H1 (cell line): Measurements from ENCODE around the gene COBLL1. TPM values are rescaled to one million over a fixed set of nuclear protein-coding genes. Genes with fewer than 3 reads are reported as not detected.

ENCODE experiments used
- CTCF ChIA-PET: fragments of 300-600 bp; sonication (Branson Sonifier 250); formaldehyde crosslinking; loops from one replicate; lab custom pipeline; 2021; ENCODE audit not compliant: partially characterized antibody; lab: Charles Lee
- POLR2A ChIA-PET: fragments of 300-600 bp; sonication (Branson Sonifier 250); formaldehyde crosslinking; loops from one replicate; lab custom pipeline; 2021; ENCODE audit warnings: inconsistent platforms; ENCODE audit not compliant: partially characterized antibody; lab: Charles Lee
- DNase-seq, 2 experiments: peaks; one replicate each; pipeline versions ENCODE4 v3.0.0 to v3.0.0-alpha.2; 2010 to 2022; ENCODE audit warnings: low spot score in 2 of 2, low read depth in 1 of 2, mixed read lengths in 1 of 2
- FAIRE-seq: peaks from 2 replicates; lab custom pipeline; 2011; peaks lifted over from hg19 to GRCh38; lab: Jason Lieb, UNC
- H2AFZ ChIP-seq: 2 replicates; pipeline ENCODE4 v1.8.1; 2012; ENCODE audit warnings: low read length, inconsistent platforms
- H2AK5ac ChIP-seq: 2 replicates; pipeline ENCODE4 v1.6.1; 2013; ENCODE audit warnings: low read depth, low read length
- H2BK120ac ChIP-seq: replicated peaks from 2 replicates; pipeline ENCODE3; 2013; ENCODE audit warnings: low read depth, low read length, inconsistent platforms
- H2BK12ac ChIP-seq: 2 replicates; pipeline ENCODE4 v1.6.1; 2013; ENCODE audit warnings: low read depth, low read length
- H2BK15ac ChIP-seq: 2 replicates; pipeline ENCODE4 v1.6.1; 2013; ENCODE audit warnings: low read length
- H2BK20ac ChIP-seq: 2 replicates; pipeline ENCODE4 v1.6.1; 2013; ENCODE audit warnings: low read length
- H2BK5ac ChIP-seq: 2 replicates; pipeline ENCODE4 v1.6.1; 2013; ENCODE audit warnings: low read depth, low read length
- H3K14ac ChIP-seq: 2 replicates; pipeline ENCODE4 v1.6.1; 2013; ENCODE audit warnings: inconsistent platforms; ENCODE audit not compliant: insufficient read length
- H3K18ac ChIP-seq: 2 replicates; pipeline ENCODE4 v1.6.1; 2013; ENCODE audit warnings: low read length; ENCODE audit errors: extremely low read depth
- H3K23ac ChIP-seq: 2 replicates; pipeline ENCODE4 v1.6.1; 2013; ENCODE audit warnings: inconsistent platforms; ENCODE audit not compliant: insufficient read length
- H3K23me2 ChIP-seq: 2 replicates; pipeline ENCODE4 v1.6.1; 2013; ENCODE audit warnings: low read depth, low read length
- H3K27ac ChIP-seq: 2 replicates; pipeline ENCODE4 v1.6.1; 2011; ENCODE audit warnings: low read depth, low read length, inconsistent platforms
- H3K27me3 ChIP-seq, 4 experiments: replicated peaks in 1 of 4; 1 replicate in 1 of 4; 2 replicates in 3 of 4; pipeline versions ENCODE4 v1.6.1 to v1.8.1; 2011 to 2013; ENCODE audit warnings: low read length in 3 of 4, mild to moderate bottlenecking in 3 of 4, inconsistent platforms in 2 of 4, mixed read lengths in 2 of 4, moderate library complexity in 1 of 4; ENCODE audit not compliant: control insufficient read depth in 3 of 4, insufficient read depth in 3 of 4; ENCODE audit errors: extremely low read depth in 1 of 4
- H3K36me3 ChIP-seq, 4 experiments: 2 replicates each; pipeline versions ENCODE4 v1.6.1 to v1.8.1; 2011 to 2013; ENCODE audit warnings: mild to moderate bottlenecking in 4 of 4, low read length in 3 of 4, moderate library complexity in 2 of 4, control low read depth in 1 of 4, inconsistent platforms in 1 of 4; ENCODE audit not compliant: insufficient read depth in 4 of 4, control insufficient read depth in 2 of 4
- H3K4ac ChIP-seq: replicated peaks from 2 replicates; pipeline ENCODE3; 2013; ENCODE audit warnings: low read length, low read depth, mixed read lengths, inconsistent platforms; ENCODE audit not compliant: insufficient read length
- H3K4me1 ChIP-seq, 4 experiments: replicated peaks in 1 of 4; 1 replicate in 1 of 4; 2 replicates in 3 of 4; pipeline versions ENCODE4 v1.6.1 to v1.8.1; 2011 to 2013; ENCODE audit warnings: low read length in 3 of 4, inconsistent platforms in 2 of 4, mixed read lengths in 1 of 4; ENCODE audit not compliant: insufficient read depth in 4 of 4, control insufficient read depth in 3 of 4
- H3K4me2 ChIP-seq, 2 experiments: 2 replicates each; pipeline versions ENCODE4 v1.6.1 to v1.8.1; 2011 to 2013; ENCODE audit warnings: low read depth in 2 of 2, low read length in 2 of 2, control low read depth in 1 of 2, inconsistent platforms in 1 of 2, mild to moderate bottlenecking in 1 of 2; ENCODE audit not compliant: insufficient read depth in 1 of 2
- H3K4me3 ChIP-seq, 4 experiments: fragments of 200-600, 300-600 bp in 1 of 4; sonication (generic), shearing (Covaris generic), sonication (Bioruptor Twin) in 1 of 4; 2 replicates each; pipeline versions ENCODE4 v1.5.1 to v1.8.1; 2011 to 2016; ENCODE audit warnings: low read length in 4 of 4, low read depth in 3 of 4, control low read depth in 2 of 4, inconsistent platforms in 2 of 4, mild to moderate bottlenecking in 2 of 4, mixed read lengths in 1 of 4, moderate library complexity in 1 of 4; ENCODE audit not compliant: insufficient read depth in 2 of 4; ENCODE audit errors: extremely low read depth in 1 of 4
- H3K56ac ChIP-seq: replicated peaks from 2 replicates; pipeline ENCODE3; 2013; ENCODE audit warnings: low read depth, mild to moderate bottlenecking, mixed read lengths, low read length, inconsistent platforms; ENCODE audit not compliant: insufficient read length
- H3K79me1 ChIP-seq: 2 replicates; pipeline ENCODE4 v1.6.1; 2013; ENCODE audit warnings: low read depth, low read length, control low read depth
- H3K79me2 ChIP-seq, 2 experiments: 2 replicates each; pipeline versions ENCODE4 v1.6.1 to v1.8.1; 2012 to 2013; ENCODE audit warnings: low read length in 2 of 2, mild to moderate bottlenecking in 2 of 2, inconsistent platforms in 1 of 2; ENCODE audit not compliant: insufficient read depth in 2 of 2, control insufficient read depth in 1 of 2
- H3K9ac ChIP-seq, 4 experiments: replicated peaks in 1 of 4; 1 replicate in 1 of 4; 2 replicates in 3 of 4; pipeline versions ENCODE4 v1.6.1 to v1.8.1; 2011 to 2013; ENCODE audit warnings: low read depth in 3 of 4, low read length in 3 of 4, control low read depth in 2 of 4, mild to moderate bottlenecking in 2 of 4, moderate library complexity in 2 of 4, inconsistent platforms in 1 of 4; ENCODE audit errors: extremely low read depth in 1 of 4
- H3K9me3 ChIP-seq, 2 experiments: 2 replicates each; pipeline versions ENCODE4 v1.6.1 to v1.8.1; 2012 to 2013; ENCODE audit warnings: mild to moderate bottlenecking in 2 of 2, moderate library complexity in 2 of 2, control low read depth in 1 of 2, inconsistent platforms in 1 of 2, low read depth in 1 of 2, low read length in 1 of 2, mixed read lengths in 1 of 2; ENCODE audit not compliant: insufficient read depth in 2 of 2
- H4K20me1 ChIP-seq, 2 experiments: replicated peaks in 1 of 2; 2 replicates each; pipeline versions ENCODE3 to v1.8.1; 2011 to 2013; ENCODE audit warnings: inconsistent platforms in 2 of 2, low read length in 2 of 2, mild to moderate bottlenecking in 1 of 2; ENCODE audit not compliant: insufficient read depth in 2 of 2, control insufficient read depth in 1 of 2
- H4K5ac ChIP-seq: 2 replicates; pipeline ENCODE4 v1.6.1; 2013; ENCODE audit warnings: low read length, low read depth, mixed read lengths, inconsistent platforms; ENCODE audit not compliant: insufficient read length
- H4K8ac ChIP-seq: 2 replicates; pipeline ENCODE4 v1.8.0; 2013; ENCODE audit warnings: mild to moderate bottlenecking, moderate library complexity, low read length, inconsistent platforms; ENCODE audit not compliant: insufficient read depth; ENCODE audit errors: extremely low read depth
- H4K91ac ChIP-seq: replicated peaks from 2 replicates; pipeline ENCODE3; 2013; ENCODE audit warnings: low read length, mixed read lengths, inconsistent platforms; ENCODE audit not compliant: insufficient read length
- CBX5 ChIP-seq: fragments of 300-800, 300-1000 bp; sonication (generic); IDR thresholded peaks from 2 replicates; pipeline ENCODE4 v1.7.1; 2016; ENCODE audit warnings: antibody characterized with exemption, low read length, low read depth
- JUN ChIP-seq: IDR thresholded peaks from 2 replicates; pipeline ENCODE4 v1.6.1; 2011; ENCODE audit warnings: low read depth, mild to moderate bottlenecking, improper control_type of control experiment, low read length
- SAP30 ChIP-seq: fragments of 300-600 bp; sonication (generic); IDR thresholded peaks from 2 replicates; pipeline ENCODE4 v1.7.1; 2012; ENCODE audit warnings: low read length, moderate library complexity, mild to moderate bottlenecking, inconsistent platforms; ENCODE audit not compliant: insufficient read depth, insufficient replicate concordance
- YY1 ChIP-seq: IDR thresholded peaks from 2 replicates; pipeline ENCODE4 v1.6.1; 2011; ENCODE audit warnings: low read depth, mild to moderate bottlenecking, low read length
- WGBS, 2 experiments: shearing (Covaris generic) in 1 of 2; methylation state at CpG; one replicate each; pipeline versions ENCODE4 v1.1.6 to v1.1.7; 2013 to 2015; ENCODE audit warnings: low lambda C conversion rate in 2 of 2, mixed read lengths in 2 of 2, inconsistent platforms in 1 of 2, low coverage in 1 of 2, missing lambda C conversion rate in 1 of 2; ENCODE audit not compliant: insufficient replicate concordance in 2 of 2, insufficient coverage in 1 of 2, insufficient read length in 1 of 2; ENCODE audit errors: extremely low coverage in 1 of 2, missing lambda C conversion rate in 1 of 2; 5-methylcytosine and 5-hydroxymethylcytosine counted together
- polyA plus RNA-seq, 7 experiments: library from polyadenylated mRNA; depleted of rRNA in 3 of 7; stranded (reverse) in 5 of 7; unstranded in 2 of 7; fragments of >200 nt in 5 of 7; fragments of 200-250 nt in 2 of 7; gene quantifications; 1 replicate in 5 of 7; 2 replicates in 1 of 7; 4 replicates in 1 of 7; pipeline versions ENCODE4 v1.2.1 to v1.2.3, GENCODE V29; 2011 to 2013; ENCODE audit warnings: missing spikeins in 2 of 7, mixed read lengths in 2 of 7
- total RNA-seq: library from RNA; stranded (reverse); fragmentation: NEBNext Ultra II Directional; extraction: Animal tissue kit (Norgen Biotek cat#: 25700); gene quantifications from 2 replicates; pipeline ENCODE4 v1.2.1, GENCODE V29; 2021

The COBLL1 gene
- total and polyA plus RNA-seq, 2 of the 8 experiments (the other 6 are each of a cell fraction or from before 2014, with no cell fraction given): 2.2 to 6.2 TPM

DNA sequence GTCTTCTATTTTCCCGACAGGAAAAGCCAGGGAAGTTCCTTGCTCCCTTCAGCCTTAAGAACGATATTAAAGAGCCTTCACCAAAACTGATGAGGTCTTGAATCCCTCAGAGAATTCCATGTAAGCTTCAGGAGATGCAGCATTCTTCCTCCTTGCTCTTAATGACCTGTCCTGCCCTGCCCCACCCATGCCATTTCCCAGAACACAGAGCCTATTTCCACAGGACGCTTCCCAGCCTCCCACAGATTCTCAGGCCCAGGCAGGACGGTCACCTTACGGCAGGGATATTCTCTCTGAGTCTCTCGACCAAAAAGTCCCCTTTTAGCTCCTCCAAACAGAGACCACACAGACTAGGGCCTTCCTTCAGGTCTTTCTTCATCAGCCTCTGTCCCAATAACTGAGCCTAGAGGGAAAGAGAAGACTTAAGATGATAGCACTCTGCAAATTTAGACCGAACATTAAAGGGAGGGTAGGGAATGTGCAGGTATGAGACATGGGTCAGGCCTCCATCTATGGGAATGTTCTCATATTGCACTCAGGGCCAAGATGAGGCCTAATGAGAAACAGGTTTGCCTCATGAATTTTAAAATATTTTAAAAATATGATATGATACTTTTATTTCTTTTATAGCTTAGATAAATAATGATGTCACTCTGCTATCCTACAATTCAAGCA, 62.1 kb downstream of the COBLL1 start:
- no peaks in the 10 kb centered on the region for H3K9me3 ChIP-seq
- WGBS, 2 experiments: 75% methylated on average over 7 of the region's 7 CpGs; no CpG with 5 or more reads in 1 of the 2 experiments
- POLR2A ChIA-PET: interaction anchor here (0.6 kb wide), 1 partner anchor 9 kb away, joined by 3 read pairs; no protein-coding TSS in a partner anchor
- TF ChIP-seq YY1 (no peak), CBX5 (no peak), SAP30 (no peak), JUN (no peak)
- no peak overlapping the region for H4K91ac ChIP-seq
- H3K4me1 ChIP-seq: 0 out of 7 replicates have a peak, but pooled peaks cover 0 to 2% (median 0%) of the 10 kb centered on the region in 4 experiments
- FAIRE-seq (no peak), DNase-seq (no peak)
- H3K18ac ChIP-seq: no peak overlapping the region
- H3K79me1 ChIP-seq: no peaks in the 10 kb centered on the region
- no peak overlapping the region for H2BK15ac ChIP-seq
- H3K4me2 ChIP-seq: no peak overlapping the region
- no peak overlapping the region for H3K23ac ChIP-seq
- no peak overlapping the region for H3K56ac ChIP-seq
- no peaks in the 10 kb centered on the region for H3K23me2 ChIP-seq
- no peak overlapping the region for H3K4ac ChIP-seq
- no peak overlapping the region for H3K9ac ChIP-seq
- H2BK20ac ChIP-seq: no peak overlapping the region
- H2BK120ac ChIP-seq: no peak overlapping the region
- H4K5ac ChIP-seq: no peak overlapping the region
- H2BK12ac ChIP-seq: no peak overlapping the region
- H2AFZ ChIP-seq: no peak overlapping the region
- H3K27me3 ChIP-seq: no peaks in the 10 kb centered on the region
- no peaks in the 10 kb centered on the region for H3K79me2 ChIP-seq
- no peak overlapping the region for H2BK5ac ChIP-seq
- H2AK5ac ChIP-seq: no peak overlapping the region
- no peak overlapping the region for H3K14ac ChIP-seq
- no peaks in the 10 kb centered on the region for H3K36me3 ChIP-seq
- H4K20me1 ChIP-seq: no peaks in the 10 kb centered on the region
- CTCF ChIA-PET: interaction anchor here (1.3 kb wide), 1 partner anchor 10 kb away, joined by 5 read pairs; no protein-coding TSS in a partner anchor
- H4K8ac ChIP-seq: no peak overlapping the region
- H3K4me3 ChIP-seq: no peak overlapping the region
- no peak overlapping the region for H3K27ac ChIP-seq
